ENCODE measurements around the gene AHCY.

DNA sequence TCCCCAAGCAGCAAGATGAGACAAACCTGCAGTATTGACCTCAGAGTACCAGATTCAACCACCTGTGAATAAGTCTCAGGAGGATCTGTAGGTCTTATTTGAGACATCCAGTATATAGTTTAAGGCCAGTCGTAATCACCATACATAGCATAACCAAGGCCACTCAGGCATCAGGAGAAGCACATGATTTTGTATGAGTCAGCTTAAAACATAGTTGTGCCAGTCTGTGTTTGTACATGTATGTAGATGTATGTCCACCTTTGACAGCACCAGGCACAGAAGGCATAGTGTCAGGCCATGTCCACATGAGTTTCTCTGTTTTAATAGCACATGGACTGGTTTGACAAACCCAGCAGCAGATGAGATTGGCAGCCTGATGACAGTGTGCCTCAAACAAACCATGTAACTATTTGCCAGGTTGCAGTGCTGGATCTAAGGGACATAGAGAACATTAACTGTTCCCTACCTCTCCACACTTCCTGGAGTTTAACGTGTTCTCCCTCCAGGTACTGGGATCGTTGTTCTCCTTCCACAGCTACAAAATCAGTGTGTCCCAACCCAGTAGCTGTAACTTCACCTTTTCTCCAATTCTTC lies 70.6 kb downstream of the AHCY start:
- no peak for TF ChIP-seq ATF3 (CRISPR knock-in tag; conservative IDR thresholded peaks at IDR 0.05)
- TF ChIP-seq MLX (CRISPR knock-in tag; IDR thresholded peaks at IDR 0.05) = no peak
- TF ChIP-seq ZBTB21 (CRISPR knock-in tag; IDR thresholded peaks at IDR 0.05; ENCODE audit: borderline replicate concordance) = no peak
- no peak for TF ChIP-seq ESRRA (CRISPR knock-in tag; IDR thresholded peaks at IDR 0.05; ENCODE audit: borderline replicate concordance)
- TF ChIP-seq, protein P1, sequence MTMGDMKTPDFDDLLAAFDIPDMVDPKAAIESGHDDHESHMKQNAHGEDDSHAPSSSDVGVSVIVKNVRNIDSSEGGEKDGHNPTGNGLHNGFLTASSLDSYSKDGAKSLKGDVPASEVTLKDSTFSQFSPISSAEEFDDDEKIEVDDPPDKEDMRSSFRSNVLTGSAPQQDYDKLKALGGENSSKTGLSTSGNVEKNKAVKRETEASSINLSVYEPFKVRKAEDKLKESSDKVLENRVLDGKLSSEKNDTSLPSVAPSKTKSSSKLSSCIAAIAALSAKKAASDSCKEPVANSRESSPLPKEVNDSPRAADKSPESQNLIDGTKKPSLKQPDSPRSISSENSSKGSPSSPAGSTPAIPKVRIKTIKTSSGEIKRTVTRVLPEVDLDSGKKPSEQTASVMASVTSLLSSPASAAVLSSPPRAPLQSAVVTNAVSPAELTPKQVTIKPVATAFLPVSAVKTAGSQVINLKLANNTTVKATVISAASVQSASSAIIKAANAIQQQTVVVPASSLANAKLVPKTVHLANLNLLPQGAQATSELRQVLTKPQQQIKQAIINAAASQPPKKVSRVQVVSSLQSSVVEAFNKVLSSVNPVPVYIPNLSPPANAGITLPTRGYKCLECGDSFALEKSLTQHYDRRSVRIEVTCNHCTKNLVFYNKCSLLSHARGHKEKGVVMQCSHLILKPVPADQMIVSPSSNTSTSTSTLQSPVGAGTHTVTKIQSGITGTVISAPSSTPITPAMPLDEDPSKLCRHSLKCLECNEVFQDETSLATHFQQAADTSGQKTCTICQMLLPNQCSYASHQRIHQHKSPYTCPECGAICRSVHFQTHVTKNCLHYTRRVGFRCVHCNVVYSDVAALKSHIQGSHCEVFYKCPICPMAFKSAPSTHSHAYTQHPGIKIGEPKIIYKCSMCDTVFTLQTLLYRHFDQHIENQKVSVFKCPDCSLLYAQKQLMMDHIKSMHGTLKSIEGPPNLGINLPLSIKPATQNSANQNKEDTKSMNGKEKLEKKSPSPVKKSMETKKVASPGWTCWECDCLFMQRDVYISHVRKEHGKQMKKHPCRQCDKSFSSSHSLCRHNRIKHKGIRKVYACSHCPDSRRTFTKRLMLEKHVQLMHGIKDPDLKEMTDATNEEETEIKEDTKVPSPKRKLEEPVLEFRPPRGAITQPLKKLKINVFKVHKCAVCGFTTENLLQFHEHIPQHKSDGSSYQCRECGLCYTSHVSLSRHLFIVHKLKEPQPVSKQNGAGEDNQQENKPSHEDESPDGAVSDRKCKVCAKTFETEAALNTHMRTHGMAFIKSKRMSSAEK (CRISPR knock-in tag; IDR thresholded peaks at IDR 0.05; ENCODE audit: borderline replicate concordance) = no peak
- TF ChIP-seq, protein P2, sequence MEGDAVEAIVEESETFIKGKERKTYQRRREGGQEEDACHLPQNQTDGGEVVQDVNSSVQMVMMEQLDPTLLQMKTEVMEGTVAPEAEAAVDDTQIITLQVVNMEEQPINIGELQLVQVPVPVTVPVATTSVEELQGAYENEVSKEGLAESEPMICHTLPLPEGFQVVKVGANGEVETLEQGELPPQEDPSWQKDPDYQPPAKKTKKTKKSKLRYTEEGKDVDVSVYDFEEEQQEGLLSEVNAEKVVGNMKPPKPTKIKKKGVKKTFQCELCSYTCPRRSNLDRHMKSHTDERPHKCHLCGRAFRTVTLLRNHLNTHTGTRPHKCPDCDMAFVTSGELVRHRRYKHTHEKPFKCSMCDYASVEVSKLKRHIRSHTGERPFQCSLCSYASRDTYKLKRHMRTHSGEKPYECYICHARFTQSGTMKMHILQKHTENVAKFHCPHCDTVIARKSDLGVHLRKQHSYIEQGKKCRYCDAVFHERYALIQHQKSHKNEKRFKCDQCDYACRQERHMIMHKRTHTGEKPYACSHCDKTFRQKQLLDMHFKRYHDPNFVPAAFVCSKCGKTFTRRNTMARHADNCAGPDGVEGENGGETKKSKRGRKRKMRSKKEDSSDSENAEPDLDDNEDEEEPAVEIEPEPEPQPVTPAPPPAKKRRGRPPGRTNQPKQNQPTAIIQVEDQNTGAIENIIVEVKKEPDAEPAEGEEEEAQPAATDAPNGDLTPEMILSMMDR (IDR thresholded peaks at IDR 0.05) = no peak
- TF ChIP-seq E2F4 (CRISPR knock-in tag; IDR thresholded peaks at IDR 0.05; ENCODE audit: borderline replicate concordance, low read depth) = no peak
- TF ChIP-seq ZBTB43 (CRISPR knock-in tag; IDR thresholded peaks at IDR 0.05) = no peak
- TF ChIP-seq, protein P3, sequence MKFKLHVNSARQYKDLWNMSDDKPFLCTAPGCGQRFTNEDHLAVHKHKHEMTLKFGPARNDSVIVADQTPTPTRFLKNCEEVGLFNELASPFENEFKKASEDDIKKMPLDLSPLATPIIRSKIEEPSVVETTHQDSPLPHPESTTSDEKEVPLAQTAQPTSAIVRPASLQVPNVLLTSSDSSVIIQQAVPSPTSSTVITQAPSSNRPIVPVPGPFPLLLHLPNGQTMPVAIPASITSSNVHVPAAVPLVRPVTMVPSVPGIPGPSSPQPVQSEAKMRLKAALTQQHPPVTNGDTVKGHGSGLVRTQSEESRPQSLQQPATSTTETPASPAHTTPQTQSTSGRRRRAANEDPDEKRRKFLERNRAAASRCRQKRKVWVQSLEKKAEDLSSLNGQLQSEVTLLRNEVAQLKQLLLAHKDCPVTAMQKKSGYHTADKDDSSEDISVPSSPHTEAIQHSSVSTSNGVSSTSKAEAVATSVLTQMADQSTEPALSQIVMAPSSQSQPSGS (CRISPR knock-in tag; IDR thresholded peaks at IDR 0.05; ENCODE audit: borderline replicate concordance, low read depth) = no peak
